HG02852 (cell line): ENCODE results near the gene PNKD.

ENCODE experiments used
- ATAC-seq: cut with Tn5 transposase; IDR thresholded peaks from one replicate; pipeline ENCODE4 v1.9.1; 2021; ENCODE audit warnings: mild to moderate bottlenecking, moderate library complexity; ENCODE audit not compliant: unreplicated experiment

PNKD gene

GRCh38 chr2:218269900-218270720 is at the start of gene PNKD, which contains the start of gene AAMP:
TSS of gene PNKD (plus strand) at chr2:218270519. CDS start at chr2:218270536, 17 bp downstream.
TSS of gene AAMP (minus strand) at chr2:218270137. CDS start at chr2:218270086, 51 bp downstream.
- ATAC-seq, result peak; percentile 89

- ATAC-seq, result no peak
These were observed 49.3 kb upstream of the PNKD start for GRCh38 chr2:218221000-218221399.

- ATAC-seq, result no peak
These were observed 47.3 kb upstream of the PNKD start for GRCh38 chr2:218223046-218223445.

GRCh38 chr2:218224186-218224585 is 46.1 kb upstream of the PNKD start:
- ATAC-seq, result no peak

- ATAC-seq, result no peak
These were observed 43.4 kb upstream of the PNKD start for GRCh38 chr2:218226903-218227302.

GRCh38 chr2:218228366-218229090 is 41.8 kb upstream of the PNKD start:
- no peak for ATAC-seq

- ATAC-seq, result peak; percentile 87
These were observed 41.1 kb upstream of the PNKD start for GRCh38 chr2:218229239-218229638.

GRCh38 chr2:218229851-218230250 is 40.5 kb upstream of the PNKD start:
- no peak for ATAC-seq

- ATAC-seq, result no peak
These were observed 39.4 kb upstream of the PNKD start for GRCh38 chr2:218230882-218231281.

- no peak for ATAC-seq
These were observed 36.8 kb upstream of the PNKD start for GRCh38 chr2:218233543-218233942.

- ATAC-seq, result no peak
These were observed 35.8 kb upstream of the PNKD start for GRCh38 chr2:218234521-218234920.

- no peak for ATAC-seq
These were observed 35.3 kb upstream of the PNKD start for GRCh38 chr2:218235017-218235416.

GRCh38 chr2:218236829-218237228 is 33.5 kb upstream of the PNKD start:
- ATAC-seq, result no peak

GRCh38 chr2:218238887-218239286 is 31.4 kb upstream of the PNKD start:
- no peak for ATAC-seq

- ATAC-seq, result no peak
These were observed 26.1 kb upstream of the PNKD start for GRCh38 chr2:218244204-218244603.

GRCh38 chr2:218244665-218245064 is 25.7 kb upstream of the PNKD start:
- no peak for ATAC-seq

- ATAC-seq, result no peak
These were observed 25.1 kb upstream of the PNKD start for GRCh38 chr2:218245214-218245613.

GRCh38 chr2:218249691-218250090 is 20.6 kb upstream of the PNKD start:
- ATAC-seq, result no peak

- no peak for ATAC-seq
These were observed 17.6 kb upstream of the PNKD start for GRCh38 chr2:218252509-218253231.

GRCh38 chr2:218253232-218253625 is 17.1 kb upstream of the PNKD start:
- no peak for ATAC-seq

- no peak for ATAC-seq
These were observed 14.9 kb upstream of the PNKD start for GRCh38 chr2:218255446-218255845.
